Keratinocyte (primary cell): ENCODE data around the gene GNA15.

ENCODE experiments used
- EZH2 ChIP-seq: IDR thresholded peaks from one replicate; pipeline ENCODE4 v1.6.1; 2012; ENCODE audit warnings: inconsistent platforms, mild to moderate bottlenecking, low read length, moderate library complexity
- TF ChIP-seq, protein P1 (sequence below), 3 experiments: IDR thresholded peaks in 1 of 3; conservative IDR thresholded peaks in 1 of 3; optimal IDR thresholded peaks in 1 of 3; 2 replicates in 2 of 3; 3 replicates in 1 of 3; pipeline versions ENCODE3 to v1.5.1; 2011; ENCODE audit warnings: low read length in 3 of 3, mild to moderate bottlenecking in 3 of 3, moderate library complexity in 2 of 3, control low read depth in 1 of 3, inconsistent platforms in 1 of 3; ENCODE audit not compliant: insufficient read depth in 2 of 3; ENCODE audit errors: extremely low read depth in 1 of 3

- TF ChIP-seq, protein P1, sequence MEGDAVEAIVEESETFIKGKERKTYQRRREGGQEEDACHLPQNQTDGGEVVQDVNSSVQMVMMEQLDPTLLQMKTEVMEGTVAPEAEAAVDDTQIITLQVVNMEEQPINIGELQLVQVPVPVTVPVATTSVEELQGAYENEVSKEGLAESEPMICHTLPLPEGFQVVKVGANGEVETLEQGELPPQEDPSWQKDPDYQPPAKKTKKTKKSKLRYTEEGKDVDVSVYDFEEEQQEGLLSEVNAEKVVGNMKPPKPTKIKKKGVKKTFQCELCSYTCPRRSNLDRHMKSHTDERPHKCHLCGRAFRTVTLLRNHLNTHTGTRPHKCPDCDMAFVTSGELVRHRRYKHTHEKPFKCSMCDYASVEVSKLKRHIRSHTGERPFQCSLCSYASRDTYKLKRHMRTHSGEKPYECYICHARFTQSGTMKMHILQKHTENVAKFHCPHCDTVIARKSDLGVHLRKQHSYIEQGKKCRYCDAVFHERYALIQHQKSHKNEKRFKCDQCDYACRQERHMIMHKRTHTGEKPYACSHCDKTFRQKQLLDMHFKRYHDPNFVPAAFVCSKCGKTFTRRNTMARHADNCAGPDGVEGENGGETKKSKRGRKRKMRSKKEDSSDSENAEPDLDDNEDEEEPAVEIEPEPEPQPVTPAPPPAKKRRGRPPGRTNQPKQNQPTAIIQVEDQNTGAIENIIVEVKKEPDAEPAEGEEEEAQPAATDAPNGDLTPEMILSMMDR (optimal IDR thresholded peaks at IDR 0.05 in 1 of 3, IDR thresholded peaks at IDR 0.05 in 1 of 3, conservative IDR thresholded peaks at IDR 0.05 in 1 of 3; ENCODE audit: extremely low read depth in 1 of 3, insufficient read depth in 2 of 3, low read length in 3 of 3) = no peak
- no peak for TF ChIP-seq EZH2
Measured at GRCh38 chr19:3112375-3113099, 23.3 kb upstream of the GNA15 start.
